Vagina (tissue), 2 donors: Measurements from ENCODE around the gene PTGDR. TPM values are rescaled to one million over a fixed set of nuclear protein-coding genes. Genes with fewer than 3 reads are reported as not detected.

Source experiments
- DNase-seq, 2 donors: peaks; one replicate each; pipeline ENCODE4 v3.0.0-alpha.2; 2017; ENCODE audit errors: extremely low spot score in 2 of 2
- H3K27ac ChIP-seq: fragments of 200-600 bp; sonication (generic); one replicate; pipeline ENCODE4 v1.5.1; 2019
- H3K27me3 ChIP-seq: fragments of 200-600 bp; sonication (generic); one replicate; pipeline ENCODE4 v1.5.1; 2019
- H3K36me3 ChIP-seq, 2 donors: fragments of 200-600 bp; sonication (generic); one replicate each; pipeline ENCODE4 v1.5.1; 2017 to 2019
- H3K4me1 ChIP-seq: fragments of 200-600 bp; sonication (generic); one replicate; pipeline ENCODE4 v1.5.1; 2019
- H3K4me3 ChIP-seq, 2 donors: fragments of 200-600 bp; sonication (generic); 1 replicate in 1 of 2; 2 replicates in 1 of 2; pipeline ENCODE4 v1.5.1; 2016 to 2019
- H3K9me3 ChIP-seq: fragments of 200-600 bp; sonication (generic); one replicate; pipeline ENCODE4 v1.5.1; 2019
- POLR2A ChIP-seq, 2 donors: fragments of 450-650 bp; IDR thresholded peaks; one replicate each; pipeline ENCODE4 v1.6.1; 2017; ENCODE audit warnings: antibody characterized with exemption in 2 of 2, mild to moderate bottlenecking in 2 of 2, moderate library complexity in 2 of 2
- POLR2AphosphoS5 ChIP-seq, 2 donors: sonication (generic); formaldehyde crosslinking; IDR thresholded peaks; one replicate each; pipeline ENCODE4 v1.9.0; 2017; ENCODE audit warnings: antibody characterized with exemption in 2 of 2, mild to moderate bottlenecking in 2 of 2, low read depth in 1 of 2; ENCODE audit not compliant: insufficient read depth in 1 of 2
- intact Hi-C: fragments of 100-400 bp; cut with DNase I; formaldehyde crosslinking; loops from one replicate; pipeline ENCODE4 v1.15.1; 2023
- total RNA-seq: library from RNA; depleted of rRNA; stranded (reverse); fragments of >200 nt; gene quantifications from one replicate; pipeline ENCODE4 v1.2.3, GENCODE V29; 2016
- TF ChIP-seq, protein P1 (sequence below), 3 experiments: fragments of 450-650 bp in 2 of 3; fragments of 200-600 bp in 1 of 3; sonication (generic) in 1 of 3; IDR thresholded peaks; one replicate each; pipeline ENCODE4 v1.5.1; 2017 to 2019; ENCODE audit warnings: antibody characterized with exemption in 3 of 3, mild to moderate bottlenecking in 2 of 3, moderate library complexity in 2 of 3

Gene PTGDR
- total RNA-seq, 1 donor from 2014 or later, result 1.2 TPM

DNA sequence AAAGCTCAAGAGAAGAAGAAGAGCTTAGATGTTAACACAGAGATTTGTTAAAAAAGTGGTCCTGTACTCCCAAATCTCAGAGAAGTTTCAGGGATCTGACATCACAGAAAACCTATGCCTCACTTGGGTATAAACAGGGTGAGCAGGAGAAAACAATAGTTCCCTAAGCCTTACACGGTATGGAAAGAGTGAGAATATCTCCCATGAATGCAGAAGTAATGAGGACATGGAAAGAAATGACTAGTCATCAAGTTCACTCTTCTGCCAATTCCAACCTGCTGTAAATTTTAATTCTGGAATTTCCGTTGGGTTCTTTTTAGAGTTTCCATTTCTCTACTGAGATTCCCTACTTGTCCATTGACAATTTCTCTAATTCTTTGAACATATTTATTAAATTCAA is 40.4 kb downstream of the PTGDR start:
- intact Hi-C loops, result loop anchor here (10.0 kb wide), 1 partner anchor 167 kb away; no protein-coding TSS in a partner anchor
- H3K4me3 ChIP-seq, result no peak overlapping the region
- no peaks in the 10 kb centered on the region for H3K9me3 ChIP-seq
- TF ChIP-seq, protein P1, sequence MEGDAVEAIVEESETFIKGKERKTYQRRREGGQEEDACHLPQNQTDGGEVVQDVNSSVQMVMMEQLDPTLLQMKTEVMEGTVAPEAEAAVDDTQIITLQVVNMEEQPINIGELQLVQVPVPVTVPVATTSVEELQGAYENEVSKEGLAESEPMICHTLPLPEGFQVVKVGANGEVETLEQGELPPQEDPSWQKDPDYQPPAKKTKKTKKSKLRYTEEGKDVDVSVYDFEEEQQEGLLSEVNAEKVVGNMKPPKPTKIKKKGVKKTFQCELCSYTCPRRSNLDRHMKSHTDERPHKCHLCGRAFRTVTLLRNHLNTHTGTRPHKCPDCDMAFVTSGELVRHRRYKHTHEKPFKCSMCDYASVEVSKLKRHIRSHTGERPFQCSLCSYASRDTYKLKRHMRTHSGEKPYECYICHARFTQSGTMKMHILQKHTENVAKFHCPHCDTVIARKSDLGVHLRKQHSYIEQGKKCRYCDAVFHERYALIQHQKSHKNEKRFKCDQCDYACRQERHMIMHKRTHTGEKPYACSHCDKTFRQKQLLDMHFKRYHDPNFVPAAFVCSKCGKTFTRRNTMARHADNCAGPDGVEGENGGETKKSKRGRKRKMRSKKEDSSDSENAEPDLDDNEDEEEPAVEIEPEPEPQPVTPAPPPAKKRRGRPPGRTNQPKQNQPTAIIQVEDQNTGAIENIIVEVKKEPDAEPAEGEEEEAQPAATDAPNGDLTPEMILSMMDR (IDR thresholded peaks at IDR 0.05), result no peak
- TF ChIP-seq POLR2A (IDR thresholded peaks at IDR 0.05), result no peak
- no peak for TF ChIP-seq POLR2AphosphoS5 (IDR thresholded peaks at IDR 0.05; ENCODE audit: insufficient read depth in 1 of 2, low read depth in 1 of 2)
- no peak for DNase-seq
- H3K4me1 ChIP-seq, result peaks cover 15% of the 10 kb centered on the region
- H3K36me3 ChIP-seq, result no peaks in the 10 kb centered on the region
- no peaks in the 10 kb centered on the region for H3K27me3 ChIP-seq
- no peak overlapping the region for H3K27ac ChIP-seq

DNA sequence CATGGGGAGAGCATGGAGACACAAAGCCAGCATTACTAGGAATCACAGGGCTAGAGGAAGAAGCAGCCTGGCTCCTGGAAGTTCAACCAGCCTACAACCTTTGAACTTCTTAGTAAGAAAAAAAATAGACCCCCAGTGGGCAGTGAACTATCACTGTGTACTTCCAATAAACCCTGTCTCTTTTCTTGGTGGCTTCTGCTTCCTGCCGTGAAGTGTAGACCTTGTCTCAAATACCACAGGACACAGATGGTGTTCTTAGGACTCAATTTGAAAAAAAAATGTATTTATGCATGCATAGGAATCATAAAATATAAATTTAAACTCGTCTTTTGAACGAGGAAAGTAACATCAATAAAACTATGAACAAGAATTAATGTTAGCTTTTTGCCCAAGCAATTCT is 43.0 kb downstream of the PTGDR start:
- H3K4me1 ChIP-seq, result peaks cover 35% of the 10 kb centered on the region
- no peaks in the 10 kb centered on the region for H3K9me3 ChIP-seq
- intact Hi-C loops, result no loop called here
- TF ChIP-seq POLR2A (IDR thresholded peaks at IDR 0.05) (no peak), POLR2AphosphoS5 (IDR thresholded peaks at IDR 0.05; ENCODE audit: insufficient read depth in 1 of 2, low read depth in 1 of 2) (no peak)
- TF ChIP-seq, protein P1 (IDR thresholded peaks at IDR 0.05), result no peak
- no peak for DNase-seq
- H3K36me3 ChIP-seq, result no peaks in the 10 kb centered on the region
- no peak overlapping the region for H3K27ac ChIP-seq
- no peaks in the 10 kb centered on the region for H3K27me3 ChIP-seq
- no peak overlapping the region for H3K4me3 ChIP-seq

DNA sequence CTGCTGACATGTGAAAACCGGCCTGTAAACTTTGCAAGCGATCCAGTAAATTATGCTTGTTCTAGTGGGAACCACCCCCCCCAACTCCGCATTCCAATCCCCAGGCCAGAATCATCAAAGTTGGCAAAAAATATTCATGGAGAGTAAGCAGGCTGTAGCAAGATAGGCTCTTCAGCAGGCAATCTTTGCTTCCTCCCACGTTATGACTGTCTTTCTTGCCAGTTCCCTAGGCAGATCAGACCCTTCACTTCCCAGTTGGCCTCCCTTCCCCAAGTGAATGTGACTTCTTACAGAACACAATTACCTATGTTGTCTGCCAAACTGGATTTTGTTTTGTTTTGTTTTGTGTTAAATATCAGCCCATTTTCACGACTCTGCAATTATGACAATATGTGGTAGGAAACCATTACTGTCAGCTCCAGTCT is 45.4 kb downstream of the PTGDR start:
- intact Hi-C loops, result no loop called here
- DNase-seq, result no peak
- H3K36me3 ChIP-seq, result no peaks in the 10 kb centered on the region
- H3K4me1 ChIP-seq, result peaks cover 35% of the 10 kb centered on the region
- no peaks in the 10 kb centered on the region for H3K9me3 ChIP-seq
- TF ChIP-seq POLR2A (IDR thresholded peaks at IDR 0.05) (no peak), POLR2AphosphoS5 (IDR thresholded peaks at IDR 0.05; ENCODE audit: insufficient read depth in 1 of 2, low read depth in 1 of 2) (no peak)
- TF ChIP-seq, protein P1 (IDR thresholded peaks at IDR 0.05), result no peak
- H3K27me3 ChIP-seq, result no peaks in the 10 kb centered on the region
- H3K27ac ChIP-seq, result no peak overlapping the region
- H3K4me3 ChIP-seq, result peak overlapping the region; percentile 53 to 74

DNA sequence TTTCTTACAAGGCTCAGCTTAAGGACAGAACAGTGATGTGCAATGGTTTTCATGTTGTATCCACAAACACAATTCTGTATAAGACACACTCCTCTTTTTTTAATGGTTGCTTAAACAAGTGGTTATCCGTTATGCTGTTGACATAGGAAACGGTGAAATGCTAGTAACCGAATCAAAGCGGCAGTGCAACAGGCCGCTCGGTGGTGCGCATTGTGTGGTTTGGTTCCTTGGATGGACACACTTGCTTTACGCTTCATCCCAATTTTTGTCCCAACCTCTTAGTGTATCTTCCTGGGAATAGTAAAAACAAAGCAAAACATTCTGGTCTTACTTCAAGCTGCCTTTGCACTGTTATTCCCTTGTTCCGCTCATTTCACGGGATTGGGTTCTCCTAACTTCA is 46.0 kb downstream of the PTGDR start:
- Histone ChIP-seq H3K9me3 (no peaks in the 10 kb centered on the region), H3K27me3 (no peaks in the 10 kb centered on the region)

More for the DNA sequence above, 46.0 kb downstream of the PTGDR start:
- TF ChIP-seq POLR2AphosphoS5 (IDR thresholded peaks at IDR 0.05; ENCODE audit: insufficient read depth in 1 of 2, low read depth in 1 of 2) (no peak), POLR2A (IDR thresholded peaks at IDR 0.05) (no peak)
- TF ChIP-seq, protein P1 (IDR thresholded peaks at IDR 0.05), result no peak
- DNase-seq, result no peak
- intact Hi-C loops, result no loop called here
- Histone ChIP-seq H3K27ac (peak overlapping the region; percentile 50), H3K36me3 (no peaks in the 10 kb centered on the region), H3K4me1 (peaks cover 35% of the 10 kb centered on the region), H3K4me3 (peak overlapping the region; percentile 53 to 74)
